NCI-H2171 (cell line): ENCODE measurements around the gene BMS1.
"Not testable (repeated sequence)": the region's sequence is repeated elsewhere in the genome, so short reads cannot be mapped to it uniquely, and the experiment has no call there.

Experiments
- DNase-seq: peaks from one replicate; lab custom pipeline; 2025; lab: John Stamatoyannopoulos, UW

The BMS1 gene

GRCh38 chr10:42865716-42866114 lies 83.1 kb downstream of the BMS1 start:
- no peak for DNase-seq

- peak; percentile 1 for DNase-seq
Measured at GRCh38 chr10:42866115-42866995, 83.8 kb downstream of the BMS1 start.

GRCh38 chr10:42867571-42867970 lies 85.0 kb downstream of the BMS1 start:
- DNase-seq: no peak

GRCh38 chr10:42868530-42868929 lies 85.9 kb downstream of the BMS1 start:
- DNase-seq: no peak

- no peak for DNase-seq
Measured at GRCh38 chr10:42869977-42870350, 87.4 kb downstream of the BMS1 start.

GRCh38 chr10:42871138-42871641 lies 88.6 kb downstream of the BMS1 start:
- not testable (repeated sequence) for DNase-seq

GRCh38 chr10:42871823-42872222 lies 89.2 kb downstream of the BMS1 start:
- no peak for DNase-seq

GRCh38 chr10:42872865-42873435 lies 90.4 kb downstream of the BMS1 start:
- no peak for DNase-seq

GRCh38 chr10:42874713-42875387 lies 92.3 kb downstream of the BMS1 start:
- DNase-seq: no peak

GRCh38 chr10:42875388-42875755 lies 92.8 kb downstream of the BMS1 start:
- no peak for DNase-seq

- DNase-seq: no peak
Measured at GRCh38 chr10:42875798-42876341, 93.3 kb downstream of the BMS1 start.

- DNase-seq: no peak
Measured at GRCh38 chr10:42876476-42876875, 93.9 kb downstream of the BMS1 start.

- no peak for DNase-seq
Measured at GRCh38 chr10:42876945-42877344, 94.3 kb downstream of the BMS1 start.

- no peak for DNase-seq
Measured at GRCh38 chr10:42877496-42878030, 95.0 kb downstream of the BMS1 start.

GRCh38 chr10:42878134-42878820 lies 95.7 kb downstream of the BMS1 start:
- no peak for DNase-seq

GRCh38 chr10:42878821-42879195 lies 96.2 kb downstream of the BMS1 start:
- no peak for DNase-seq

- DNase-seq: no peak
Measured at GRCh38 chr10:42879380-42880254, 97.0 kb downstream of the BMS1 start.

- no peak for DNase-seq
Measured at GRCh38 chr10:42880255-42880620, 97.6 kb downstream of the BMS1 start.

GRCh38 chr10:42882597-42882996 lies 100.0 kb downstream of the BMS1 start:
- DNase-seq: no peak
